ENCODE measurements around the gene RNASE7. TPM values are rescaled to one million over a fixed set of nuclear protein-coding genes. Genes with fewer than 3 reads are reported as not detected.

RNASE7 gene
- polyA plus RNA-seq, 1 donor: 0.09 TPM

DNA sequence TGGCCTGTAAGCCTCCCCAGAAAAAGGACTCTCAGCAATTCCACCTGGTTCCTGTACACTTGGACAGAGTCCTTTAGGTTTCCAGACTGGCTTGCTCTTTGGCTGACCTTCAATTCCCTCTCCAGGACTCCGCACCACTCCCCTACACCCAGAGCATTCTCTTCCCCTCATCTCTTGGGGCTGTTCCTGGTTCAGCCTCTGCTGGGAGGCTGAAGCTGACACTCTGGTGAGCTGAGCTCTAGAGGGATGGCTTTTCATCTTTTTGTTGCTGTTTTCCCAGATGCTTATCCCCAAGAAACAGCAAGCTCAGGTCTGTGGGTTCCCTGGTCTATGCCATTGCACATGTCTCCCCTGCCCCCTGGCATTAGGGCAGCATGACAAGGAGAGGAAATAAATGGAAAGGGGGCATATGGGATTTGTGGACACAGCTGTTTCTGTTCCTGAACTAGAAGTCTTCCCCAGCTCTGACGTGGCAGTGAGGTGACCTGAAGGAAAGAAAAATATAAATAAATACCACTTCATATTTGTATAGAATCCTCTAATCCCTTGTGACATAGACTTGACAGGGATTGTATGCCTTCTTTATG, 1.3 kb downstream of the RNASE7 start:
- DNase-seq (ENCODE audit: low read depth): no peak

DNA sequence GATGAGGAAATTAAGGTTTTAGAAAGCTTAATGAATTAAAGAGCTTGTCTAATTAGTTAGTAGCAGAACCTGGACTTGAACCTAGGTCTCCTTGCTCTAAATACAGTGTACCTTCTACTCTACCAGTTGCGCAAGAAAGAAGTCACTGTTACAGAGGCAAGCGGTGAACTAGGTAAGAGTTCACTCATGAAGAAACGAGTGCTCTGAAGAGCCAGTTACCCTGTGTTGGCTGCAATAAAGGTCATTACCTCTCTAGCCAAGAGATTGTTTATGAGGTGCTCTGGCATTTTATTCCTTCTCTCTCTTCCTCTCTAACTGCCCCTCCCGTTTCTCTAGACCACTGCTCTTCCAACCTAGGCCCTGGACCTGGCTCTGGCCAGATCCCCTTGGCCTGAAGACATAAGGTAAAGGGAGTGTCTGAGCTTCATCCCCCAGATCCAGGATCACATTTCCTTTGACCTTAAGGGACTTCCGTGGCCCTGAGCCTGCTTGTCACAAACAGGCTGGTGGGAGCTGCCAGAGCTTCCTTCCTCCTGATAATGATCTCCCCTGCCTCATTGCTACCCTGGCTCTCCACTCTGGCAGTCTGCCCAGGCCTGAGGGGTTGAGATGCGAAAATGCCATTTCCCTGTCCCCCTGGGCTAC, 1.9 kb downstream of the RNASE7 start:
- no peak for DNase-seq (ENCODE audit: low read depth)

DNA sequence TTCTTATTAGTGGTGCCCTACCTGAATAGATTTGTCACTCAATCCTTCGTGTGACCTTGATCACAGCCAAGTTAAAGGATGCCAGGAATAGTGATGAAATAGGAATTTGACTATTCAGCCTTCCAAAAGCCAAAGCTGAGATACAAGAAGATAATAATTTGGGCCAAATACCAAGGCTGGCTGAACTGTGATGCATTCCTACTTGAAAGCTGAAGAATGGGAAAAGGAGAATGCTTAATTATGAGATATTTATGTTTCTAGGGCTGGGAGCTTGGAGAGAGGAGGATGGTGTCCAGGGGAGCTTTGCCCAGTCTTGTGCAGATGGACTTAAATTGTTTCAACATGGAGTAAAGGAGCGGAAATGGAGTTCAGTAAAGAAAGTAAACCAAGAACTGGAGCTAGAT, 5.2 kb downstream of the RNASE7 start:
- DNase-seq (ENCODE audit: low read depth): no peak

DNA sequence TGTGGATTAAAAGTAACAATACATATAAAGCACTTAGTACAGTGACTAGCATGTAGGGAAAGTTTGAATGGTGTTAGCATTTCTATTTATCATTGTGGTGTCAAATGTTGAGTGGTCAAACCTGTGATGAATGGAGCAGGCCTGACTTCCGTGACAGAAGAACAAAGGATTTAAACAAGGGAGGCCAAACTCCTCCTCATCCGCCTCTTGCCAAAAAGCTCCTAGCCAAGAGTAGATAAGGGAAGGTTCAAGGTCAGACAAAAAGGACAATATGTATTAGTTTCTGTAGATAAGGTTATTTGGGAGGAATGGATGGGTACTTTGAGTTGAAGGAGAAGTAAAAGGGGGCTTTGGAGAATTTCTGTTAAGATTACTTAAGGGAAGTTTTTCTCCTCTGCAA, 6.5 kb downstream of the RNASE7 start:
- no peak for DNase-seq (ENCODE audit: low read depth)

DNA sequence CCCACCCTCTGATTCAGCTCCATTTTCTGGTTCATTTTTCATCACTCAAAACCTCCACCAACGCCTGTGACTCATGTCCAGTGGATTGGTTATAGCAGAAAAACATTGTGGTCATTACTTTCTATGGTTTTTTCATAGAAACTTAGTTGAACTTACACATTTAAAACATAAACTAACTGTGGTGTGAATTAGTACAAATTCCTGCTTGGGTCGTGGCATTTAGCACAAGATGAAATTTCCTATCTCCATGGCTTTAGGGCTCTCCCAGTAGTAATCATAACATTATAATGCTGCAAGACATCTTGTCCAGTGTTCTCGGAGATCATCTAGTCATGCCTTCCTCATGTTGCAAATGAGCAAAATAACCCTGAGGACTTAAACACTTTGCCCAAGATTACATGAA, 7.1 kb downstream of the RNASE7 start:
- no peak for DNase-seq (ENCODE audit: low read depth)

DNA sequence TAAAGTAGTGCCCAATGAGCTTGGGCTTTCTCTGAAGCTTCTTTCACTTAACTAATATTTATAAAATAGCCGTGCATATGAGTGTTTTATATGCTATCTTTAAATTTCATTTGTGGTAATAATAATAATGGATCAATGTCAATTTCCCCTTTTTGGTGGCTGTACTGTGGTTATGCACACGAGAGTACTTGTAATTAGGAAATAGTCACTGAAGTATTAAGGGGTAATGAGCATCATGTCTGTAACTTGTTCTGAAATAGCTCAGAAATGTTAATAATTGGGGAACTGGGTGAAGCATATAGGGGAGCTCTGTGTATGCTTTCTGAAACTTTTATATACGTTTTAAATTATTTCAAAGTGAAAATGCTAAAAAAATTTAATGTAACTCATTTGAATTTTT, 8.4 kb downstream of the RNASE7 start:
- no peak for DNase-seq (ENCODE audit: low read depth)

DNA sequence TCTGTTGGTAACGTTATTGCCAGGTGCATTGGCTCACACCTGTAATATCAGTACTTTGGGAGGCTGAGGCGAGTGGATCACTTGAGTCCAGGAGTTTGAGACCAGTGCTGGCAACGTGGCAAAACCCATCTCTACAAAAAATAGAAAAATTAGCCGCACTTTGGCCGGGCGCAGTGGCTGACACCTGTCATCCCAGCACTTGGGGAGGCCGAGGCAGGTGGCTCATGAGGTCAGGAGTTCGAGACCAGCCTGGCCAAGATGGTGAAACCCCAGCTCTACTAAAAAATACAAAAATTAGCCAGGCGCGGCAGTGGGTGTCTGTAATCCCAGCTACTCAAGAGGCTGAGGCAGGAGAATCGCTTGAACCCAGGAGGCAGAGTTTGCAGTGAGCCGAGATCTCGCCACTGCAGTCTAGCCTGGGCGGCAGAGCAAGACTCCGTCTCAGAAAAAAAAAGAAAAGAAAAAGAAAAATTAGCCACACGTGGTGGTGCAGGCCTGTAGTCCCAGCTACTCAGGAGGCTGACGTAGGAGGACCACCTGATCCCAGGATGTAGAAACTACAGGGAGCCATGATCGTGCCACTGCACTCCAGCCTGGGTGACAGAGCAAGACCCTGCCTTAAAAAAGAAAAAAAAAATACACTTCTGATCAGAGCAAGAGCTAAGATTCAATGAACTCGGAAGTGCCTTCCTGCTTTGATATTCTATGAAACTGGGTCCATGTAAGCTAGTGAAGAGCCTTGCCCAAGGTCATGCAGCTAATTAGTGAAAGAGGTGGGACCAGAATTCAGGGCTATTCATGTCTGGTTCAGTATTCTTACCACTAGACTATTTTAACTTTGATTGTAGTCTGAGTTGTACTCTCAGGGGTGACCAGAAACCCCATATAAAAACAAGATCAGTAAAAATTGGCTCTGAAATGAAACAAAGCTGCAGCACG, 11.3 kb downstream of the RNASE7 start:
- no peak for DNase-seq (ENCODE audit: low read depth)

DNA sequence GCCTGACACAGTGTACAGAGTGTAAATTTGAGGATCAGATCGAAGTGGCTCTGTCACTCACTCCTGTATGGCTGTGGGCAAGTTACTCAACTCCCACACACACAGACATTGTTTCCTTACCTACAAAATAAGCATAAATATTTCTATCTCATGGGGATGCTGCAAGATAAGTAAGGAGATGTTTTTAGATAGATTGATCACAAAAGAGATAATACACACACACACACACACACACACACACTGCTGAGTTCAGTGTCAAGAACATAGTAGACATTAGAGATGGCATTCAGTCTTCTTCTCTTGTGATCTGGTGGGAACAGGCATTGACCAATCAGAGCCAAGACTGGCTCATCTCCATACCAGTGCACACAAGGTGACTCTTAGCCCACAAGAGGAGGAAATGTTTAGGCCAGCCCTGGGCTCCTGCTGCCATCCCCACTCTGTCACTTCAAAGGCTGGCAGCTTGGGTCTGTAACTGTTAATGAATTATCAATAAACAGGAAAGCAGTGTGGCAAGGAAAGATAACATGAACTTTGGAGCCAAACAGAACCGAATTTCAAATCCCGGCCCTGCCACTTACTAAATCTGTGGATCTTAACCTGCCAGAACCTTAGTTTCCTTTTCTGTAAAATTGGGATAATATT, 12.1 kb downstream of the RNASE7 start:
- no peak for DNase-seq (ENCODE audit: low read depth)

DNA sequence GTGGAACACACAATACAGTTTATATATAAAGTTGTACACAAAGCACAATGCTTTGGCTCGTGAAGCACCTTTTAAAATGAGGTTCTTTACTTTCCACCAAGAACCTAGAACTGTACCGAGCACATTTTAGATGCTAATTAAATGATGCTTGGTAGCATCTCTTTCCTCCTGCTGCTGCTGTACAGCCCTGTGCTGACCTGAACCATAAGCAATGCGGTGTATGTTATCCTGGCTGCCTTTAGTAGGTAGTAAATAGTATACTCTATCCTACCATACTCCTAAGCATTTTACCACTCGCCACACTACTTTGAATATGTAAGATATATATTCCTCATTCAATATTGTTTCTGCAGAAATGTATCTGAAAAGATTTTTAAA, 12.6 kb downstream of the RNASE7 start:
- no peak for DNase-seq (ENCODE audit: low read depth)

DNA sequence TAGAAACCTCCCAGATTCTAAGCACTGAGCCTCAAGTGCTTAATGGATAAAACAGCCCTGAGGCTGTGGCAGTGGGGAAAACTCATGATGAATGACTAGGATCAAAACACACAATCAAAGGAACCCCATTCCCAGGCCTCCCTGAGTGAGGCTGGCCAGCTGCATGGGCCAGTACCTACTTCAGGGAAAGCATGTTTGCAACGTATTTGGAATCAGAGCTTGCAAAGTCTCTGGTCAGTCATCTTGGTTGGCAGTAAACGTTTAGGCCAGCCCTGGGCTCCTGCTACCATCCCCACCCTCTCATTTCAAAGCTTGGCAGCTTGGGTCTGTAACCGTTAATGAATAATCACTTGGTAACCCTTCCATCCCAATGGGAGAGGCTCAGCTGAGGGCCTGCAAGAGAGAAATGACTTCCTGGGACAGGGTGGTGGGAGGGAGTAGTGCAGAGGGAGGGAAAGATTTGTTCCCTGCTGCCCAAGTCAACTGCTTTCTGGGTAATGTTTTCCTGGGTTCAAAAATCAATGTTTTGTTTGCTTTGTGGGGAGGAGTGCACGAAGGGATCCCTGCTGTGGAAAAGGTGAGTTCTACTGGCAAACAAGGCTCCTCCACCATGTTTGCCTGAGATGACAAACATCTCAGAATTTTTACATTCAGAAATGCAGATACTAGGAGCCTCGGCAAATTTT, 13.4 kb downstream of the RNASE7 start:
- no peak for DNase-seq (ENCODE audit: low read depth)

DNA sequence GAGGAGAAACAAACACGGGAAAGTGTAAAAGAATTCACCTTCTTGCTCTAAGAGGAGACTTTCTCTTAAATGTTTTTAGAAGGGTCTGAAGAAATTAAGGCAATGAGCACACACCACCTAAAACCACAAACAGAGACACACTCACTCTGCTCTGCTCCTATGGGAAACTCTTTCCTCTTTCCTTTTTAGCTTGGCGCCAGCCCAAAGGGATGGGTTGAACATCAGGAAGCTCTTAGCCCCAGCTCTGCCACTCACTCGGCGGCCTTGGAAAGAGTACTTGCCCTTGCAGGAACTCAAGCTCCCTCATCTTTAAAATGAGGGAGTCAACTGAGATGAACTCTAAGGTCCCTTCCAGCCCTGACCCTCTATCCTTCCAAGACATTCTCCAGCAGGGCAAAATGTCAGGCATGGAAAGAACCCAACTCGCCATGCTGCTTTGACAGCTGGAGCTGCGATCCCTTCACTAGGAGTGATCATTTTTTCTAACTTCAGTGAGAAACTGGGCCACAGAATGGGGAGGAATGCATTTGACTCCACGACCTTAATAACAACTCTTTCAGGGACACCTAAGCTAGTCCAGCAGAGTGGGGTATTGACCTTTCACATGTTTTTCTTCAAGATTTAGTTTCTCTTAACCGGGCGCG, 14.5 kb downstream of the RNASE7 start:
- no peak for DNase-seq (ENCODE audit: low read depth)

DNA sequence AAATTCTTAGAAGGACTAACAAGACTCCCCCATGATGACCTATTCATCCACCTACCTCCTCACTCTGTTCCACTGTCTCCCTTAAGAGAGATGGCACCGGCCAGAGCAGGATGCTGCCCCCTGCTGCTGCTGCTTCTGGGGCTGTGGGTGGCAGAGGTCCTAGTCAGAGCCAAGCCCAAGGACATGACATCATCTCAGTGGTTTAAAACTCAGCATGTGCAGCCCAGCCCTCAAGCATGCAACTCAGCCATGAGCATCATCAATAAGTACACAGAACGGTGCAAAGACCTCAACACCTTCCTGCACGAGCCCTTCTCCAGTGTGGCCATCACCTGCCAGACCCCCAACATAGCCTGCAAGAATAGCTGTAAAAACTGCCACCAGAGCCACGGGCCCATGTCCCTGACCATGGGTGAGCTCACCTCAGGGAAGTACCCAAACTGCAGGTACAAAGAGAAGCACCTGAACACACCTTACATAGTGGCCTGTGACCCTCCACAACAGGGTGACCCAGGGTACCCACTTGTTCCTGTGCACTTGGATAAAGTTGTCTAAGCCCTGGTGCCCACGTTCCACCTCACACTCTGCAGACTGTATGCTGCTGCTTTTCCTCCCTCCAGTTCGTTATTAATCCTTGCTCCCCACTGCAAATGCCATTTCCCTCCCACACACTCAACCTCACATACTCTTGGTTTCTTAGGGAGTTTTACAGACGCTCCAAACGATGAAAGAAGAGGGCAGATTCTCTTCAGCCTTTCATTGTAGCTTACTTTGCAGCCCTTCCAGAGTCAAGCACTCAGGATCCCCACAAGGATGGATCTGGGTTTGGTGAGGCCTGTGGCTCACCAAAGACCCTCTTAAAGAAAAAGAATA, 15.9 kb downstream of the RNASE7 start, which contains the start of gene RNASE8:
Gene RNASE8 (plus strand): TSS at position 20 of the 873 bp plus-strand sequence. CDS start 71 bp downstream, at position 91.
- no peak for DNase-seq (ENCODE audit: low read depth)

DNA sequence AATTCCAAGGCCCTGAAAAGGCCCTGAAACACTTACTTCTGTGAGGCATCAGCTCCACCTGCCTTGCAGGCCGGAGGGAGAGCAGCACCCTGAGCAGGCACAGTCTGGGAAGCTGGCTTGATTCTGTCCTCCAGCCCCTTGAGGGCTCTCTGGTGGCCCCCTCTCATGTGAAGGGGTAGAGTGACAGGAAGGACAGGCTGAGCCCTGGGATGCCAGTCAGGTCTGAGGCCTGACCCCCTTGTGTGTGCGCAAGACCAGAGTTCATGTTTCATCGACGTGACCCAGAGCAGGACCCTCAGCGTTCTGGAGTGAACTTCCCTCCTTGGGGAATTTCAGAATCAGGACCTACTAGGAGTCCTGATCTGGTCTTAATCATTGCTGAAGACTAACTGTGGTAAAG, 16.7 kb downstream of the RNASE7 start:
- no peak for DNase-seq (ENCODE audit: low read depth)

DNA sequence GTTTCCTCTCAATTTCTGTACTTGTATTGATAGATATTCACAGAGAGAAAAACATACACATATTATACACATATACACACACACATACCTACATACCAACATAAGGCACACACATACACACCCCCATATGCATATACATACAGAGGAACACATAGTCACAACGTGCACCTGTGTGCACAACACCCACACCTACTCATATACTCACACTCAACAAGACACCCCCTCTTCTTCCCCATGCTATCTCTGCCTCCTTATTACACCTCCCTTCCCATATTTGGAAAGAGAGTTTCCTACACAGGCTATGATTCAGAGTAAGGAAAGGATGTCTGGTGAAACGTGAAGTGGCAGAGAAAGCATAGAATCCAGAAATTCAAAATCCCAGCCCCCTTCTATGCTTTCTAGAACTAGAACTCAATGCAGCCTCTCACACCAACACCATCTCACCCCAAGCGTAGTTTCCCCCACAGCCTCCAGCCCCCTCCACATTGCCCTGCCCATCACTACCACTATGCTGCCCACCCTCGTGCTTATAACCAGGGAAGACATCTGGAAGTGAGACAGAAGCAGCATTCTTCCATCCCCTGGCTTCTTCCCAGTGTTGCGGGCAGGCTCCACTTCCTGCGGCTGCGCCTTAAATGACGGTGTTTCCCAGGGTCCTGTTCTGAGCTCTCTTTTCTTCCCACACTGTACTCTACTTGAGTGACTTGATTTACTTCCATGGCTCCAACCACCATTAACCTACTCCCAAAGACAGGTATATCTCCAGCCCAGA, 17.9 kb downstream of the RNASE7 start:
- DNase-seq (ENCODE audit: low read depth): no peak

DNA sequence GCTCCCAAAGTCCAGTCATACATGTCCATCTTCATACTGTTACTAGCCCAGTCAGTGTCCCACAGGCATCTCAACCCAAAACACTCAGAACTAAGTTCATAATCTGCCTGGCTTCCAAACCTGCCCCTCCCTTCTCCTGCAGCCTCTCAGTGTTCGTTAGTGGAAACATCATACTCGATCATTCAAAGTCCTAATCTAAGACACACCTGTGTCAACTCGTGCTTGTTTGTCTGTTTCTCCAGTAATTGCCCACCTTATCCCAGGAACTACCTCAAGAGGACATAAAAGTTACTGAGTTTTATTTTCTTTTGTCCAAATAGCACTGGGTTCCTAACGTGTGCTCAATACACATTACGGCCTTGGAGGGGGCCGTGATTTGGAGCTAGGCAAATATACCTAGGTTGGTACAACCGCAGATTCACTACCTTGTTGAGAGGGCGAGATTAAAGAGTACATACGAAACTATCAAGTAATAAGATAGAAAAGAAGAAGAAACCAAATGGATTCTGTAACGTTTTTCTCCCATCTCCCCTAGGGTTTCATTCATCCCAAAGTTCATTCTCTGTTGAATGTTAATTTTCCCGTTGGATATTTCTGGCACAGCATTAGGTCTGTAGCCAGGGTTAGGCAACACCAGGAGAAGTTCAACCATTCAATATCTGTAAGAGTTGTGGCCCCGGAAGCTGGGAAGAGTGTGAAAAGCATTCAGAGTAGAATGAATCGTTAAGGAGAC, 18.6 kb downstream of the RNASE7 start:
- DNase-seq (ENCODE audit: low read depth): no peak

DNA sequence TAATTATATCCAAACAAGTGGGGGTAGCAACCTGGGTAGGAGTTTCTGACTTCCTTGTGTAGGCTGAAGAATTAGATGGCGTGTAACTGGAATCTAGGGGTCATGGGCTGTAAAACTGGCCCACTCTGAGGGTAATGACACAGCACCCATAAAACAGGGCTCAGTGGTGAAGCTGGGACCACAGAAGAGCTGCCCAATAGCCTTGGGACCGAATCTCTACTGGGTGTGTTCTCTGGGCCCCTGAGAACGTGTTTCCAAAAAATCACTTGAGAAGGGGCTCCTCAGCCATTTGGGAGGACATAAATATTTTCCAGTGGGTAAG, 19.1 kb downstream of the RNASE7 start:
- DNase-seq (ENCODE audit: low read depth): no peak

DNA sequence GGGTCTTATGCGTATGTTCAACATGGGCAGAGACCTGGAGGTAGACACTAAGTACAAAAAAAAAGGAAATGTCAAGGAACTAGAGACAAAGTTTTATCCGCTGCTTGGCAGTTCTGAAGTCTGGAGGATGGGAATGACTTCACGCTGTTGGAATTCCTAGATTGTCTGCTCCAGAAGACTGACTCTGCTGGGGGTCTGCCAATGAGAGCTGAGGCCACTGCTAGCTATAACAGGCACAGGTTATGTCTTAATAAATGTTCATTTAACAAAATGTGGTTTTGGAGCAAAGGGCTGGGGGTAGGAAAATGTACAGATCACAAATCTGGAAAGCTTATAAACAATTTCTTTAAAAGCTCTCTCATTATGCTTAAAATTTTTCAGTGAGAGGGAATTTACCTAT, 21.3 kb downstream of the RNASE7 start:
- no peak for DNase-seq (ENCODE audit: low read depth)

DNA sequence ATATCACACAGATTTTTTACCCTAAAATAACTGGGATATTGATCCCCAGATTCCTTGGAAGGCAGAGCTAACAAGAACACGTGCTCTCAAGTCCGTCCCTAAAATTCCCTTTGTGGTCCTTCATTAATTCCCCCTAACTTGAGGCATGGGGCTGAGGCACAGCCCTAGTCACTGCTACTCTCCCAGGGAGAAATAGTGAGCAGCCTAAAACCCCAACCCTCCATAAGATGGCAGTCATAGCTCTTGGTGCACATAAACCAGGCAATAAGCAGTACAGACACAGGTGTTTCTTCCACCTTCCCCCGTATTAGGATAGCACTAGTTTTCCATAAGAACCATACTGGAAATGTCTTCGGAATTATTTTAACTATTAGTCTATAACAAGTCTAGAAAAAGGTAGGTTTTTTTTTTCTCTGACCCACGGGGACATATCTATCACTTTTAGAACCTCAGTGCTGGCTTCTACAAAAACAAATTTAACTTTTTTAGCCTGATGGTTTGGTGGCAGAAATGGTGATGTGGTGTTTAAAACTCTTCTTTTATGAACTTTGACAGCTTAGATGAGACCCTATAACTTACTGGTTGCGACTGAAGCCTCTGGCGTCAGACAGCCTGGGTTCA, 24.8 kb downstream of the RNASE7 start:
- no peak for DNase-seq (ENCODE audit: low read depth)
